Mesenchymal stem cell (in vitro differentiated cells and primary cell): ENCODE measurements around the gene PIPOX.

ENCODE experiments used
- DNase-seq: peaks from one replicate; pipeline ENCODE4 v3.0.0-alpha.2; 2013
- H2AFZ ChIP-seq: one replicate; pipeline ENCODE4 v1.6.1; 2013; ENCODE audit warnings: low read depth, mild to moderate bottlenecking, control low read depth, inconsistent platforms, low read length, moderate library complexity
- H2AK5ac ChIP-seq: 2 replicates; pipeline ENCODE4 v1.6.1; 2013; ENCODE audit warnings: low read length, moderate library complexity, mild to moderate bottlenecking, inconsistent platforms; ENCODE audit not compliant: severe bottlenecking
- H2BK120ac ChIP-seq: one replicate; pipeline ENCODE4 v1.6.1; 2013; ENCODE audit warnings: low read depth, mild to moderate bottlenecking, inconsistent platforms, low read length, moderate library complexity
- H2BK12ac ChIP-seq, 2 experiments: one replicate each; pipeline ENCODE4 v1.6.1; 2013; ENCODE audit warnings: inconsistent platforms in 2 of 2, low read length in 2 of 2, mild to moderate bottlenecking in 2 of 2, moderate library complexity in 2 of 2, control low read depth in 1 of 2
- H2BK15ac ChIP-seq: one replicate; pipeline ENCODE4 v1.6.1; 2013; ENCODE audit warnings: mild to moderate bottlenecking, low read depth, inconsistent platforms; ENCODE audit not compliant: poor library complexity, severe bottlenecking
- H2BK5ac ChIP-seq: 2 replicates; pipeline ENCODE4 v1.6.1; 2013; ENCODE audit warnings: low read depth, mild to moderate bottlenecking, low read length, control low read depth, inconsistent platforms; ENCODE audit not compliant: poor library complexity, severe bottlenecking
- H3K14ac ChIP-seq, 2 experiments: one replicate each; pipeline ENCODE4 v1.6.1; 2013; ENCODE audit warnings: inconsistent platforms in 2 of 2, low read length in 2 of 2, control low read depth in 1 of 2, mild to moderate bottlenecking in 1 of 2, moderate library complexity in 1 of 2
- H3K18ac ChIP-seq, 2 experiments: one replicate each; pipeline ENCODE4 v1.6.1; 2013; ENCODE audit warnings: inconsistent platforms in 2 of 2, low read length in 2 of 2, control low read depth in 1 of 2, low read depth in 1 of 2, mild to moderate bottlenecking in 1 of 2
- H3K23ac ChIP-seq, 2 experiments: one replicate each; pipeline ENCODE4 v1.6.1; 2013; ENCODE audit warnings: inconsistent platforms in 2 of 2, low read length in 2 of 2, mild to moderate bottlenecking in 2 of 2, moderate library complexity in 2 of 2, control low read depth in 1 of 2
- H3K27ac ChIP-seq: 2 replicates; pipeline ENCODE4 v1.5.1; 2013; ENCODE audit warnings: mild to moderate bottlenecking, moderate library complexity, low read length, control low read depth, inconsistent platforms; ENCODE audit not compliant: poor library complexity, severe bottlenecking
- H3K27me3 ChIP-seq, 2 experiments: 2 replicates each; pipeline versions ENCODE4 v1.6.1 to v1.7.0; 2013; ENCODE audit warnings: low read length in 2 of 2, mild to moderate bottlenecking in 2 of 2, moderate library complexity in 2 of 2, control low read depth in 1 of 2, inconsistent platforms in 1 of 2; ENCODE audit not compliant: control insufficient read depth in 1 of 2, insufficient read depth in 1 of 2
- H3K36me3 ChIP-seq, 2 experiments: 2 replicates each; pipeline versions ENCODE4 v1.6.1 to v1.7.0; 2013; ENCODE audit warnings: low read length in 2 of 2, control low read depth in 1 of 2, inconsistent platforms in 1 of 2, low read depth in 1 of 2, mild to moderate bottlenecking in 1 of 2; ENCODE audit not compliant: insufficient read depth in 2 of 2, control insufficient read depth in 1 of 2
- H3K4ac ChIP-seq, 2 experiments: one replicate each; pipeline ENCODE4 v1.6.1; 2013; ENCODE audit warnings: inconsistent platforms in 2 of 2, low read length in 2 of 2, mild to moderate bottlenecking in 2 of 2, moderate library complexity in 2 of 2, control low read depth in 1 of 2, low read depth in 1 of 2
- H3K4me1 ChIP-seq: 2 replicates; pipeline ENCODE4 v1.6.1; 2013; ENCODE audit warnings: low read depth, low read length, control low read depth; ENCODE audit not compliant: control insufficient read depth, insufficient read depth
- H3K4me2 ChIP-seq: 2 replicates; pipeline ENCODE4 v1.6.1; 2013; ENCODE audit warnings: low read length, mild to moderate bottlenecking, inconsistent platforms; ENCODE audit not compliant: poor library complexity, severe bottlenecking
- H3K4me3 ChIP-seq, 2 experiments: 2 replicates each; pipeline versions ENCODE4 v1.5.1 to v1.7.0; 2013; ENCODE audit warnings: low read length in 2 of 2, mild to moderate bottlenecking in 2 of 2, control low read depth in 1 of 2, low read depth in 1 of 2; ENCODE audit not compliant: insufficient read depth in 1 of 2
- H3K79me1 ChIP-seq: replicated peaks from 2 replicates; pipeline ENCODE4 v1.6.1; 2013; ENCODE audit warnings: mild to moderate bottlenecking, control low read depth, low read length, inconsistent platforms; ENCODE audit not compliant: poor library complexity, severe bottlenecking
- H3K9ac ChIP-seq: 2 replicates; pipeline ENCODE4 v1.7.0; 2013; ENCODE audit warnings: mild to moderate bottlenecking, low read length, moderate library complexity
- H3K9me3 ChIP-seq: 2 replicates; pipeline ENCODE4 v1.7.0; 2013; ENCODE audit warnings: mild to moderate bottlenecking, low read length; ENCODE audit not compliant: control insufficient read depth
- H4K8ac ChIP-seq: one replicate; pipeline ENCODE4 v1.6.1; 2013; ENCODE audit warnings: inconsistent platforms, mild to moderate bottlenecking, low read length, moderate library complexity
- H4K91ac ChIP-seq: one replicate; pipeline ENCODE4 v1.6.1; 2013; ENCODE audit warnings: mild to moderate bottlenecking, low read length, inconsistent platforms
- WGBS: methylation state at CpG from one replicate; pipeline ENCODE4 v1.1.7; 2013; ENCODE audit warnings: mixed read lengths; 5-methylcytosine and 5-hydroxymethylcytosine counted together

PIPOX gene

GRCh38 chr17:29073045-29073444 lies 30.1 kb downstream of the PIPOX start:
- 93% methylated on average over 2 of the region's 2 CpGs for WGBS
- Histone ChIP-seq H3K4ac (no peak overlapping the region), H2BK12ac (no peak overlapping the region), H2AFZ (no peak overlapping the region), H4K8ac (no peak overlapping the region), H3K9me3 (no peaks in the 10 kb centered on the region), H3K36me3 (peaks cover 19 to 30% of the 10 kb centered on the region in 2 experiments), H3K4me2 (no peak overlapping the region), H3K9ac (no peak overlapping the region), H3K27ac (no peak overlapping the region), H3K23ac (no peak overlapping the region), H2AK5ac (no peak overlapping the region), H3K79me1 (no peaks in the 10 kb centered on the region), H3K18ac (no peak overlapping the region), H3K27me3 (peaks cover 24 to 52% of the 10 kb centered on the region in 2 experiments), H4K91ac (no peak overlapping the region), H3K4me3 (no peak overlapping the region), H2BK120ac (no peak overlapping the region), H2BK5ac (no peak overlapping the region), H3K4me1 (peaks cover 6% of the 10 kb centered on the region), H3K14ac (no peak overlapping the region), H2BK15ac (no peak overlapping the region)
- DNase-seq: no peak

- Histone ChIP-seq H4K8ac (no peak overlapping the region), H3K9me3 (no peaks in the 10 kb centered on the region), H3K36me3 (peaks cover 24 to 33% of the 10 kb centered on the region in 2 experiments), H2BK120ac (no peak overlapping the region), H2BK15ac (no peak overlapping the region), H3K9ac (no peak overlapping the region), H3K27me3 (peaks cover 24 to 48% of the 10 kb centered on the region in 2 experiments), H3K79me1 (no peaks in the 10 kb centered on the region), H4K91ac (no peak overlapping the region), H2BK12ac (no peak overlapping the region), H2AK5ac (no peak overlapping the region), H3K14ac (no peak overlapping the region), H2BK5ac (no peak overlapping the region), H2AFZ (no peak overlapping the region), H3K4me1 (peaks cover 10% of the 10 kb centered on the region), H3K18ac (no peak overlapping the region), H3K23ac (no peak overlapping the region), H3K4me2 (no peak overlapping the region), H3K4me3 (no peak overlapping the region), H3K27ac (no peak overlapping the region), H3K4ac (no peak overlapping the region)
- no peak for DNase-seq
- 95% methylated on average over 3 of the region's 4 CpGs for WGBS
Measured at GRCh38 chr17:29073520-29073919, 30.6 kb downstream of the PIPOX start.

GRCh38 chr17:29074488-29074887 lies 31.5 kb downstream of the PIPOX start:
- no peak overlapping the region for H3K27ac ChIP-seq
- DNase-seq: no peak

GRCh38 chr17:29076087-29076486 lies 33.1 kb downstream of the PIPOX start:
- no peak overlapping the region for H2BK120ac ChIP-seq
- H3K9ac ChIP-seq: no peak overlapping the region
- H3K4ac ChIP-seq: no peak overlapping the region
- H3K14ac ChIP-seq: no peak overlapping the region
- H3K4me3 ChIP-seq: no peak overlapping the region
- H2AK5ac ChIP-seq: no peak overlapping the region
- WGBS: 96% methylated on average over 5 of the region's 6 CpGs
- H2AFZ ChIP-seq: no peak overlapping the region
- no peak overlapping the region for H3K23ac ChIP-seq
- H4K91ac ChIP-seq: no peak overlapping the region
- H2BK15ac ChIP-seq: no peak overlapping the region
- DNase-seq: no peak
- H2BK12ac ChIP-seq: no peak overlapping the region
- H3K36me3 ChIP-seq: peaks cover 49 to 57% of the 10 kb centered on the region in 2 experiments
- peaks cover 12 to 31% of the 10 kb centered on the region in 2 experiments for H3K27me3 ChIP-seq
- H3K4me2 ChIP-seq: no peak overlapping the region
- no peak overlapping the region for H3K27ac ChIP-seq
- H3K4me1 ChIP-seq: peaks cover 17% of the 10 kb centered on the region
- no peak overlapping the region for H4K8ac ChIP-seq
- H2BK5ac ChIP-seq: no peak overlapping the region
- H3K79me1 ChIP-seq: no peaks in the 10 kb centered on the region
- H3K18ac ChIP-seq: no peak overlapping the region
- H3K9me3 ChIP-seq: no peaks in the 10 kb centered on the region

More at GRCh38 chr17:29074488-29074887, 31.5 kb downstream of the PIPOX start:
- H3K4me1 ChIP-seq: peaks cover 17% of the 10 kb centered on the region
- H2BK120ac ChIP-seq: no peak overlapping the region
- H3K4ac ChIP-seq: no peak overlapping the region
- H2AK5ac ChIP-seq: no peak overlapping the region
- no peak overlapping the region for H4K8ac ChIP-seq
- peaks cover 34 to 41% of the 10 kb centered on the region in 2 experiments for H3K36me3 ChIP-seq
- no peak overlapping the region for H3K23ac ChIP-seq
- no peak overlapping the region for H3K4me3 ChIP-seq
- peaks cover 24 to 46% of the 10 kb centered on the region in 2 experiments for H3K27me3 ChIP-seq
- WGBS: 91% methylated on average over 12 of the region's 12 CpGs
- no peak overlapping the region for H3K9ac ChIP-seq
- no peak overlapping the region for H2BK15ac ChIP-seq
- H2AFZ ChIP-seq: no peak overlapping the region
- H3K4me2 ChIP-seq: no peak overlapping the region
- no peak overlapping the region for H2BK12ac ChIP-seq
- no peak overlapping the region for H2BK5ac ChIP-seq
- no peaks in the 10 kb centered on the region for H3K79me1 ChIP-seq
- no peak overlapping the region for H4K91ac ChIP-seq
- no peak overlapping the region for H3K14ac ChIP-seq
- H3K18ac ChIP-seq: no peak overlapping the region
- no peaks in the 10 kb centered on the region for H3K9me3 ChIP-seq
